ENCODE measurements around the gene DIDO1. TPM values are rescaled to one million over a fixed set of nuclear protein-coding genes. Genes with fewer than 3 reads are reported as not detected.

The DIDO1 gene
- total and polyA plus RNA-seq, 2 of the 13 experiments (the other 11 are each of a cell fraction or from before 2014, with no cell fraction given), result 75.0 to 75.1 TPM

GRCh38 chr20:62952968-62953838 lies 26.9 kb upstream of the DIDO1 start (continued):
- TF ChIP-seq, protein P1, sequence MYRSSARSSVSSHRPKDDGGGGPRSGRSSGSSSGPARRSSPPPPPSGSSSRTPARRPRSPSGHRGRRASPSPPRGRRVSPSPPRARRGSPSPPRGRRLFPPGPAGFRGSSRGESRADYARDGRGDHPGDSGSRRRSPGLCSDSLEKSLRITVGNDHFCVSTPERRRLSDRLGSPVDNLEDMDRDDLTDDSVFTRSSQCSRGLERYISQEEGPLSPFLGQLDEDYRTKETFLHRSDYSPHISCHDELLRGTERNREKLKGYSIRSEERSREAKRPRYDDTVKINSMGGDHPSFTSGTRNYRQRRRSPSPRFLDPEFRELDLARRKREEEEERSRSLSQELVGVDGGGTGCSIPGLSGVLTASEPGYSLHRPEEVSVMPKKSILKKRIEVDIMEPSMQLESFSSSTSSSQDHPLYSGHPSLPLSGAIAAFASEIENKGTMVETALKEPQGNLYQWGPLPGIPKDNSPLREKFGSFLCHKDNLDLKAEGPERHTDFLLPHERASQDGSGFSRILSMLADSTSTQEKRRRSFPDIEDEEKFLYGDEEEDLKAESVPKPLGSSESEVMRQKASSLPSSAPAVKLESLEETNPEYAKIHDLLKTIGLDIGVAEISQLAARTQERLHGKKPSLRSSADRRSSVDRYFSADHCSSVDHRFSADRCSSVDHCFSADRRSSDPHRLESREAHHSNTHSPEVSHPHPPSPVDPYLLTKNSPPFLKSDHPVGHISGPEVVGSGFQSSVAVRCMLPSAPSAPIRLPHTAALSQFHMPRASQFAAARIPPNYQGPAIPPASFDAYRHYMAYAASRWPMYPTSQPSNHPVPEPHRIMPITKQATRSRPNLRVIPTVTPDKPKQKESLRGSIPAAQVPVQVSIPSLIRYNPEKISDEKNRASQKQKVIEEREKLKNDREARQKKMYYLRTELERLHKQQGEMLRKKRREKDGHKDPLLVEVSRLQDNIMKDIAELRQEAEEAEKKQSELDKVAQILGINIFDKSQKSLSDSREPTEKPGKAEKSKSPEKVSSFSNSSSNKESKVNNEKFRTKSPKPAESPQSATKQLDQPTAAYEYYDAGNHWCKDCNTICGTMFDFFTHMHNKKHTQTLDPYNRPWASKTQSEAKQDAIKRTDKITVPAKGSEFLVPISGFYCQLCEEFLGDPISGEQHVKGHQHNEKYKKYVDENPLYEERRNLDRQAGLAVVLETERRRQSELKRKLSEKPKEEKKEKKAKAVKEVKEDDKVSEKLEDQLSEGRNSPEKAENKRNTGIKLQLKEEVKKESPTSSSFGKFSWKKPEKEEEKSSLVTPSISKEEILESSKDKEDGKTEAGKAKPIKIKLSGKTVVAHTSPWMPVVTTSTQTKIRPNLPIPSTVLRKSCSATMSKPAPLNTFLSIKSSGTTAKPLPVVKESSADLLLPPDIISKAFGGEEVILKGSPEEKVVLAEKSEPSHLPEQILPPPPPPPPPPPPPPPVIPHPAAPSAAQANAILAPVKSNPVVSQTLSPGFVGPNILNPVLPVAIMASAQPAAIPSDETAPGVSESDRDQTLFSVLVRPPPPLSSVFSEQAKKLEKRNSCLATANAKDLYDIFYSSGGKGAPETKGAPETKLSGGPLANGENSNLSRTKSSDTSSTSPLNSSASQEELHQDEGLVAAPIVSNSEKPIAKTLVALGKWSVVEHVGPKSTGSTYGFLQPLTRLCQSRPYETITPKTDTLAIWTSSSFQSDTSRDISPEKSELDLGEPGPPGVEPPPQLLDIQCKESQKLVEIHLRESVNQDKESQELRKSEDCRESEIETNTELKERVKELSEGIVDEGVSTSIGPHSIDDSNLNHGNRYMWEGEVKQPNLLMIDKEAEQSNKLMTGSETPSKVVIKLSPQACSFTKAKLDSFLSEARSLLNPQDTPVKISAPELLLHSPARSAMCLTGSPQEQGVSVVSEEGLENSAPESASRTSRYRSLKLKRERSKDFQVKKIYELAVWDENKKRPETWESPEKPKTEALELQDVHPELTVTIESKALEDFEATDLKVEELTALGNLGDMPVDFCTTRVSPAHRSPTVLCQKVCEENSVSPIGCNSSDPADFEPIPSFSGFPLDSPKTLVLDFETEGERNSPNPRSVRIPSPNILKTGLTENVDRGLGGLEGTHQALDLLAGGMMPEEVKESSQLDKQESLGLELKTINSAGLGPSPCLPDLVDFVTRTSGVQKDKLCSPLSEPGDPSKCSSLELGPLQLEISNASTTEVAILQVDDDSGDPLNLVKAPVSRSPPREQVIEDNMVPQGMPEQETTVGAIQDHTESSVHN (CRISPR knock-in tag; IDR thresholded peaks at IDR 0.05), result no peak
- TF ChIP-seq ZFP62 (CRISPR knock-in tag; IDR thresholded peaks at IDR 0.05) (no peak), ZNF558 (CRISPR knock-in tag; IDR thresholded peaks at IDR 0.05; ENCODE audit: borderline replicate concordance) (peak; percentile 37; the same call in 1 of the 2 replicates), NR1H2 (CRISPR knock-in tag; IDR thresholded peaks at IDR 0.05; ENCODE audit: borderline replicate concordance, low read depth) (no peak), TEF (CRISPR knock-in tag; IDR thresholded peaks at IDR 0.05) (no peak), FOXO1 (CRISPR knock-in tag; IDR thresholded peaks at IDR 0.05) (no peak), NCOR1 (IDR thresholded peaks at IDR 0.05; ENCODE audit: borderline replicate concordance, low read length) (no peak), PAX8 (CRISPR knock-in tag; IDR thresholded peaks at IDR 0.05; ENCODE audit: borderline replicate concordance) (peak; percentile 21; the same call in 1 of the 2 replicates), RBAK (CRISPR knock-in tag; IDR thresholded peaks at IDR 0.05) (no peak), DR1 (CRISPR knock-in tag; IDR thresholded peaks at IDR 0.05) (0 out of 2 replicates have a peak, but pooled peaks have one; percentile 0), MEIS2 (CRISPR knock-in tag; IDR thresholded peaks at IDR 0.05) (no peak; the same call in 1 of the 2 replicates), TBX3 (IDR thresholded peaks at IDR 0.05; ENCODE audit: borderline replicate concordance) (no peak; the same call in 1 of the 2 replicates)
- TF ChIP-seq, protein P2, sequence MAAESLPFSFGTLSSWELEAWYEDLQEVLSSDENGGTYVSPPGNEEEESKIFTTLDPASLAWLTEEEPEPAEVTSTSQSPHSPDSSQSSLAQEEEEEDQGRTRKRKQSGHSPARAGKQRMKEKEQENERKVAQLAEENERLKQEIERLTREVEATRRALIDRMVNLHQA (CRISPR knock-in tag; IDR thresholded peaks at IDR 0.05), result no peak
- TF ChIP-seq, protein P3, sequence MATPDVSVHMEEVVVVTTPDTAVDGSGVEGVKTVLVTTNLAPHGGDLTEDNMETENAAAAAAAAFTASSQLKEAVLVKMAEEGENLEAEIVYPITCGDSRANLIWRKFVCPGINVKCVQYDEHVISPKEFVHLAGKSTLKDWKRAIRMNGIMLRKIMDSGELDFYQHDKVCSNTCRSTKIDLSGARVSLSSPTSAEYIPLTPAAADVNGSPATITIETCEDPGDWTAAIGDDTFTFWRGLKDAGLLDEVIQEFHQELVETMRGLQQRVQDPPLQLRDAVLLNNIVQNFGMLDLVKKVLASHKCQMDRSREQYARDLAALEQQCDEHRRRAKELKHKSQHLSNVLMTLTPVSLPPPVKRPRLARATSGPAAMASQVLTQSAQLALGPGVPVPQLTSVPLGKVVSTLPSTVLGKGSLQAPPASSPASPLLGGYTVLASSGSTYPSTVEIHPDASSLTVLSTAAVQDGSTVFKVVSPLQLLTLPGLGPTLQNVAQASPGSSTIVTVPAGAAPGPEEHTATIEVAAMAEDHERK (CRISPR knock-in tag; IDR thresholded peaks at IDR 0.05; ENCODE audit: low read depth), result no peak

All from HepG2 (cell line).